ENCODE results near the gene PTPRK.

Gene PTPRK

DNA sequence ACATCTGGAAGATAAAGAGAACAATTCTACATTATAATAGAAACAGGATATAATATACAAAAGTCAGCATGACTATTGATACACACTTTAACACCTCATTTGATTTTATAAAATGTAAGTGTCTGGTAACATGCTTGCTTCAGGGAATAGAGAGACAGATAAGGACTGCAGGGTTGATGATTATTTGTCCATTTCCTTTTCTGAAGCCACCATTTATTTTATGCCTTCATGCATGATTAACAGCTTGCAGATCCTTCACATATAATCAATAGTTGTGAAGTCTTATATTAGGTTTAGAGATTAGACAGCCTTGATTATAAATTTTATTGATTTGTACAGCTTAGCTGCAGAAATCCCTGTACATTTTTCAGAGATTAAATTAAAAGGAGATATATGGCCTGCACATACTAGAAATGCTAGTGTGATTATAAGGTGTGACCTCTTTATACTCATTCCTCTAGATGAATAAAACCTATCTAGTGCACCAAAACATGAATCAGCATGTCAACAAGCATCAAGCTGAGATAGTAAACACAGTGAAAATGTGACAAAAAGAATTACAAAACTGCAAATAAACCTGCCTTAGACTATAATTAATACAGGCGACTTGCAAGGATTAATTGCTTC lies 420.7 kb downstream of the PTPRK start:
- H3K27me3 ChIP-seq = no peaks in the 10 kb centered on the region
- H3K36me3 ChIP-seq = no peaks in the 10 kb centered on the region
- no peaks in the 10 kb centered on the region for H3K9me3 ChIP-seq
- TF ChIP-seq, protein P1, sequence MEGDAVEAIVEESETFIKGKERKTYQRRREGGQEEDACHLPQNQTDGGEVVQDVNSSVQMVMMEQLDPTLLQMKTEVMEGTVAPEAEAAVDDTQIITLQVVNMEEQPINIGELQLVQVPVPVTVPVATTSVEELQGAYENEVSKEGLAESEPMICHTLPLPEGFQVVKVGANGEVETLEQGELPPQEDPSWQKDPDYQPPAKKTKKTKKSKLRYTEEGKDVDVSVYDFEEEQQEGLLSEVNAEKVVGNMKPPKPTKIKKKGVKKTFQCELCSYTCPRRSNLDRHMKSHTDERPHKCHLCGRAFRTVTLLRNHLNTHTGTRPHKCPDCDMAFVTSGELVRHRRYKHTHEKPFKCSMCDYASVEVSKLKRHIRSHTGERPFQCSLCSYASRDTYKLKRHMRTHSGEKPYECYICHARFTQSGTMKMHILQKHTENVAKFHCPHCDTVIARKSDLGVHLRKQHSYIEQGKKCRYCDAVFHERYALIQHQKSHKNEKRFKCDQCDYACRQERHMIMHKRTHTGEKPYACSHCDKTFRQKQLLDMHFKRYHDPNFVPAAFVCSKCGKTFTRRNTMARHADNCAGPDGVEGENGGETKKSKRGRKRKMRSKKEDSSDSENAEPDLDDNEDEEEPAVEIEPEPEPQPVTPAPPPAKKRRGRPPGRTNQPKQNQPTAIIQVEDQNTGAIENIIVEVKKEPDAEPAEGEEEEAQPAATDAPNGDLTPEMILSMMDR (IDR thresholded peaks at IDR 0.05) = no peak
- no peaks in the 10 kb centered on the region for H3K4me1 ChIP-seq (ENCODE audit: control insufficient read depth in 1 of 2, insufficient read depth in 1 of 2, low read depth in 1 of 2, low read length in 1 of 2)
- no peak overlapping the region for H3K27ac ChIP-seq
- no peak overlapping the region for H3K4me3 ChIP-seq (ENCODE audit: low read depth in 1 of 2, low read length in 1 of 2)

DNA sequence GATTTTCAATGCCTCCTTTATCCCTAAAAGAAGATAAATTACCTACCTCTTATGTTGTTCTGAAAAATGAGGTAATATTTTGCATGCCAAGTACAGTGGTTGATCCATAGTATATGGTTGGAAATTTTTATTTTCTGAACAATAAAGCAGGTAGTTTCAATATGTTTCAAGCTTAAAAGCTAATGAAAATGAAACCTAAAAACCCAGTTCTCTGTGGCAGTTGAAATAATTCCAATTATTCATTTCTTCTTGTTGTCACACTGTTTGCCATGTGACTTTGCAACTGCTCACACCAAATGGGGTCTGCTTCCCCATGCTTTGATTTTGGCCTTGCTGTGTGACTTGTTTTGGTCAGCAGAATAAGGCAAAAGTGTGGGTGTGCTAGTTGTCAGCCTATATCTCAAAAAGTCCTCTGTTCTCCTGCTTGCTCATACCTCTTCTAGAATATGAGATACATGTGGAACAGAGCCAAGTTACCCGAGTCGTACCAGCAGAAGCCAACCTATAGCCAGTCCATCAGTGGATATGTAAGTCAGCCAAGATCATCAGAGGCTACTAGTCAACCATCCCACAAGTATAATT lies 422.3 kb downstream of the PTPRK start:
- Histone ChIP-seq H3K36me3 (no peaks in the 10 kb centered on the region), H3K4me1 (ENCODE audit: control insufficient read depth in 1 of 2, insufficient read depth in 1 of 2, low read depth in 1 of 2, low read length in 1 of 2) (no peaks in the 10 kb centered on the region), H3K9me3 (no peaks in the 10 kb centered on the region), H3K27me3 (no peaks in the 10 kb centered on the region), H3K4me3 (ENCODE audit: low read depth in 1 of 2, low read length in 1 of 2) (no peak overlapping the region), H3K27ac (no peak overlapping the region)
- TF ChIP-seq, protein P1 (IDR thresholded peaks at IDR 0.05) = no peak

DNA sequence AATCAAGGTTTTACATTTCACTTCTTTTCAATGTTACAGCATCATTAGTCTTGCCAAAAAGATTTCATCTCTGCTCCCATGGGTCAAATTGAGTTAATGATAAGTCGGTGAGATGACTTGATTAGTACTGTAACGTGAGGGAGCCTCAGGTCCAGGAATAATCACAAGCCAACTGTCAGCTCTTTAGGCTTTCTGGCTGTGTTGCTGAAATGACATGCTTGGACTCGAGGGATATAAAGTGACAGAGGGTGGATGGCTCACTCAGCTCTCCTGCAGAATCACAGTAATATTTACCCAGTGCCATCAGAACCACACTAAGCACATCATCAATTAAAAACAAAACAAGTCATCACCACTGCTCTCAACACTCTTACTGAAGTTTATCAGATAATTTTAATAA lies 423.4 kb downstream of the PTPRK start:
- H3K36me3 ChIP-seq = no peaks in the 10 kb centered on the region
- TF ChIP-seq, protein P1 (IDR thresholded peaks at IDR 0.05) = no peak
- no peak overlapping the region for H3K4me3 ChIP-seq (ENCODE audit: low read depth in 1 of 2, low read length in 1 of 2)
- no peaks in the 10 kb centered on the region for H3K4me1 ChIP-seq (ENCODE audit: control insufficient read depth in 1 of 2, insufficient read depth in 1 of 2, low read depth in 1 of 2, low read length in 1 of 2)
- no peaks in the 10 kb centered on the region for H3K27me3 ChIP-seq
- H3K9me3 ChIP-seq = no peaks in the 10 kb centered on the region
- H3K27ac ChIP-seq = no peak overlapping the region

DNA sequence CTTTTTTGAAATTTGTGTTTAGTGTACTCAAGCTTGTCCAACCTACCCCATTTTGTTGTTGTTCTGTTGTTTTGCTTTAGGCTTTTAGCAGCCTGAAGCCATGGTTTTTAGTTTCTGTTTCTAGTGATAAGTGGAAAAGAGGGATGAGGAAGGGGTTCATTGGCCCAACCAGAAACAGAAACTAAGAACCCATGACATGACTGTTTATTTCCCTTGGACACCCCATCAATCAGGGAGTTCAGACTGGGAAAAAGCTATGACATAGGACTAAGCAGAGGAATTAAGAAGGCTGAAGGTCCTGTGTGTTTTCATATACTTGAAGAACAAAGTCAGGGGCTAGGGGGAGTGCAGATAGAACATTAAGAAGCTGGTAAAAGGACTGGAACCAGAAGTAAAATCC lies 425.0 kb downstream of the PTPRK start:
- Histone ChIP-seq H3K27ac (no peak overlapping the region), H3K4me3 (ENCODE audit: low read depth in 1 of 2, low read length in 1 of 2) (no peak overlapping the region), H3K9me3 (no peaks in the 10 kb centered on the region), H3K4me1 (ENCODE audit: control insufficient read depth in 1 of 2, insufficient read depth in 1 of 2, low read depth in 1 of 2, low read length in 1 of 2) (no peaks in the 10 kb centered on the region), H3K36me3 (no peaks in the 10 kb centered on the region), H3K27me3 (no peaks in the 10 kb centered on the region)
- TF ChIP-seq, protein P1 (IDR thresholded peaks at IDR 0.05) = no peak

DNA sequence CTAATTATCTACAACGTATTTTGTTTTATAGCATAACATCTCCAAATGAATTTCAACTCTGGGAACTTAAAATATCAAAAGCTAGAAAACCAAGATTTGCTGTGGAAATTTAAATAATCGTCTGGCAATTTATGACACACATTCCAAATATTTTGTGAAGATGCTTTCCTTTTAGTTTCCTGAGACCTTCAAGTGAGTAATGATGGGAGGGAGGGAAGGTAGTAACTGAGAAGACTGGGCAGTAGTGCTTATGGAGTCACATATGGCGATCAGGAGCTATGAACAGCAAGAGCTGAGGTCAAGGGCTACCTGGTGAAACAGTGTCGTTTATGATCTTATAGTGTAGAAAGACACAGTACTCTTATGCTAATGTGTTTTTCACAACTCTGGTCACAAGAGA lies 441.4 kb downstream of the PTPRK start:
- no peaks in the 10 kb centered on the region for H3K9me3 ChIP-seq
- no peaks in the 10 kb centered on the region for H3K27me3 ChIP-seq
- H3K4me3 ChIP-seq (ENCODE audit: low read depth in 1 of 2, low read length in 1 of 2) = no peak overlapping the region
- no peaks in the 10 kb centered on the region for H3K36me3 ChIP-seq
- H3K27ac ChIP-seq = no peak overlapping the region
- no peaks in the 10 kb centered on the region for H3K4me1 ChIP-seq (ENCODE audit: control insufficient read depth in 1 of 2, insufficient read depth in 1 of 2, low read depth in 1 of 2, low read length in 1 of 2)
- TF ChIP-seq, protein P1 (IDR thresholded peaks at IDR 0.05) = no peak

Data from neutrophil (primary cell).